ENCODE data around the gene WDR7. TPM values are rescaled to one million over a fixed set of nuclear protein-coding genes. Genes with fewer than 3 reads are reported as not detected.

The WDR7 gene
- total RNA-seq, 2 experiments from 2014 or later, result 39.7 to 44.2 TPM

- DNase-seq, result no peak
- no peak overlapping the region for H3K4me3 Mint-ChIP-seq
- no peak overlapping the region for H3K27ac Mint-ChIP-seq
- H3K4me1 Mint-ChIP-seq (ENCODE audit: low read depth), result peaks cover 24% of the 10 kb centered on the region
- ATAC-seq, result no peak
- H3K36me3 Mint-ChIP-seq (ENCODE audit: low read depth), result no peaks in the 10 kb centered on the region
- no peaks in the 10 kb centered on the region for H3K9me3 Mint-ChIP-seq (ENCODE audit: insufficient read depth)
- CTCF ChIA-PET, result no interaction called here
- H3K27me3 Mint-ChIP-seq (ENCODE audit: low read depth), result no peaks in the 10 kb centered on the region
- POLR2A ChIA-PET, result interaction anchor here (0.7 kb wide), 1 partner anchor 62 kb away, joined by 3 read pairs; no protein-coding TSS in a partner anchor
Measured at GRCh38 chr18:57014772-57015413, 363.7 kb downstream of the WDR7 start.

- no peak overlapping the region for H3K4me3 Mint-ChIP-seq
- no peaks in the 10 kb centered on the region for H3K27me3 Mint-ChIP-seq (ENCODE audit: low read depth)
- DNase-seq (no peak), ATAC-seq (no peak)
- H3K4me1 Mint-ChIP-seq (ENCODE audit: low read depth), result peaks cover 24% of the 10 kb centered on the region
- H3K9me3 Mint-ChIP-seq (ENCODE audit: insufficient read depth), result no peaks in the 10 kb centered on the region
- POLR2A ChIA-PET, result no interaction called here
- CTCF ChIA-PET, result no interaction called here
- H3K27ac Mint-ChIP-seq, result no peak overlapping the region
- H3K36me3 Mint-ChIP-seq (ENCODE audit: low read depth), result no peaks in the 10 kb centered on the region
Measured at GRCh38 chr18:57015451-57015850, 364.3 kb downstream of the WDR7 start.

GRCh38 chr18:57018845-57019244 lies 367.7 kb downstream of the WDR7 start:
- H3K36me3 Mint-ChIP-seq (ENCODE audit: low read depth), result peaks cover 8% of the 10 kb centered on the region
- H3K4me3 Mint-ChIP-seq, result no peak overlapping the region
- ChIA-PET CTCF (no interaction called here), POLR2A (no interaction called here)
- peaks cover 24% of the 10 kb centered on the region for H3K4me1 Mint-ChIP-seq (ENCODE audit: low read depth)
- no peaks in the 10 kb centered on the region for H3K9me3 Mint-ChIP-seq (ENCODE audit: insufficient read depth)
- no peak overlapping the region for H3K27ac Mint-ChIP-seq
- H3K27me3 Mint-ChIP-seq (ENCODE audit: low read depth), result no peaks in the 10 kb centered on the region
- DNase-seq (no peak), ATAC-seq (no peak)

- ChIA-PET POLR2A (no interaction called here), CTCF (no interaction called here)
- no peak for ATAC-seq
- Mint-ChIP-seq H3K9me3 (ENCODE audit: insufficient read depth) (no peaks in the 10 kb centered on the region), H3K4me1 (ENCODE audit: low read depth) (peaks cover 5% of the 10 kb centered on the region), H3K27me3 (ENCODE audit: low read depth) (no peaks in the 10 kb centered on the region), H3K36me3 (ENCODE audit: low read depth) (peaks cover 12% of the 10 kb centered on the region), H3K4me3 (no peak overlapping the region), H3K27ac (no peak overlapping the region)
- DNase-seq, result no peak
Measured at GRCh38 chr18:57022716-57023115, 371.6 kb downstream of the WDR7 start.

GRCh38 chr18:57023275-57023882 lies 372.2 kb downstream of the WDR7 start:
- CTCF ChIA-PET, result no interaction called here
- Mint-ChIP-seq H3K36me3 (ENCODE audit: low read depth) (peaks cover 15% of the 10 kb centered on the region), H3K27ac (no peak overlapping the region), H3K9me3 (ENCODE audit: insufficient read depth) (no peaks in the 10 kb centered on the region), H3K4me1 (ENCODE audit: low read depth) (no peaks in the 10 kb centered on the region), H3K27me3 (ENCODE audit: low read depth) (no peaks in the 10 kb centered on the region), H3K4me3 (no peak overlapping the region)
- DNase-seq (no peak), ATAC-seq (no peak)
- POLR2A ChIA-PET, result no interaction called here

GRCh38 chr18:57025540-57025939 lies 374.4 kb downstream of the WDR7 start:
- DNase-seq (no peak), ATAC-seq (no peak)
- Mint-ChIP-seq H3K4me3 (no peak overlapping the region), H3K36me3 (ENCODE audit: low read depth) (peaks cover 21% of the 10 kb centered on the region), H3K4me1 (ENCODE audit: low read depth) (no peaks in the 10 kb centered on the region), H3K27ac (no peak overlapping the region), H3K27me3 (ENCODE audit: low read depth) (no peaks in the 10 kb centered on the region), H3K9me3 (ENCODE audit: insufficient read depth) (no peaks in the 10 kb centered on the region)
- CTCF ChIA-PET, result interaction anchor here (0.9 kb wide), 1 partner anchor 8 kb away, joined by 3 read pairs; no protein-coding TSS in a partner anchor
- POLR2A ChIA-PET, result no interaction called here

GRCh38 chr18:57026316-57026715 lies 375.2 kb downstream of the WDR7 start:
- Mint-ChIP-seq H3K4me3 (no peak overlapping the region), H3K9me3 (ENCODE audit: insufficient read depth) (no peaks in the 10 kb centered on the region), H3K27me3 (ENCODE audit: low read depth) (no peaks in the 10 kb centered on the region), H3K4me1 (ENCODE audit: low read depth) (no peaks in the 10 kb centered on the region), H3K36me3 (ENCODE audit: low read depth) (peaks cover 22% of the 10 kb centered on the region), H3K27ac (no peak overlapping the region)
- ChIA-PET CTCF (no interaction called here), POLR2A (no interaction called here)
- DNase-seq (no peak), ATAC-seq (no peak)

GRCh38 chr18:57027190-57027708 lies 376.1 kb downstream of the WDR7 start:
- Mint-ChIP-seq H3K27ac (no peak overlapping the region), H3K27me3 (ENCODE audit: low read depth) (no peaks in the 10 kb centered on the region), H3K9me3 (ENCODE audit: insufficient read depth) (no peaks in the 10 kb centered on the region), H3K4me1 (ENCODE audit: low read depth) (no peaks in the 10 kb centered on the region), H3K4me3 (no peak overlapping the region), H3K36me3 (ENCODE audit: low read depth) (peaks cover 21% of the 10 kb centered on the region)
- DNase-seq (no peak), ATAC-seq (no peak)
- ChIA-PET POLR2A (no interaction called here), CTCF (no interaction called here)

GRCh38 chr18:57029761-57030160 lies 378.6 kb downstream of the WDR7 start:
- ChIA-PET POLR2A (no interaction called here), CTCF (no interaction called here)
- H3K9me3 Mint-ChIP-seq (ENCODE audit: insufficient read depth), result no peaks in the 10 kb centered on the region
- peaks cover 22% of the 10 kb centered on the region for H3K36me3 Mint-ChIP-seq (ENCODE audit: low read depth)
- H3K4me1 Mint-ChIP-seq (ENCODE audit: low read depth), result no peaks in the 10 kb centered on the region
- no peak overlapping the region for H3K4me3 Mint-ChIP-seq
- ATAC-seq (no peak), DNase-seq (no peak)
- H3K27ac Mint-ChIP-seq, result no peak overlapping the region
- H3K27me3 Mint-ChIP-seq (ENCODE audit: low read depth), result no peaks in the 10 kb centered on the region

GRCh38 chr18:57030417-57030816 lies 379.3 kb downstream of the WDR7 start:
- no peaks in the 10 kb centered on the region for H3K9me3 Mint-ChIP-seq (ENCODE audit: insufficient read depth)
- POLR2A ChIA-PET, result no interaction called here
- H3K4me1 Mint-ChIP-seq (ENCODE audit: low read depth), result no peaks in the 10 kb centered on the region
- peaks cover 22% of the 10 kb centered on the region for H3K36me3 Mint-ChIP-seq (ENCODE audit: low read depth)
- CTCF ChIA-PET, result no interaction called here
- no peak overlapping the region for H3K27ac Mint-ChIP-seq
- H3K4me3 Mint-ChIP-seq, result no peak overlapping the region
- no peak for DNase-seq
- no peaks in the 10 kb centered on the region for H3K27me3 Mint-ChIP-seq (ENCODE audit: low read depth)
- ATAC-seq, result no peak

GRCh38 chr18:57035590-57035989 lies 384.4 kb downstream of the WDR7 start:
- ChIA-PET POLR2A (no interaction called here), CTCF (interaction anchor here (1.3 kb wide), 1 partner anchor 27 kb away, joined by 3 read pairs; no protein-coding TSS in a partner anchor)
- no peak for ATAC-seq
- Mint-ChIP-seq H3K9me3 (ENCODE audit: insufficient read depth) (no peaks in the 10 kb centered on the region), H3K4me3 (no peak overlapping the region), H3K36me3 (ENCODE audit: low read depth) (peaks cover 10% of the 10 kb centered on the region), H3K27ac (no peak overlapping the region), H3K27me3 (ENCODE audit: low read depth) (no peaks in the 10 kb centered on the region), H3K4me1 (ENCODE audit: low read depth) (no peaks in the 10 kb centered on the region)
- DNase-seq, result no peak

- H3K27ac Mint-ChIP-seq, result no peak overlapping the region
- H3K4me3 Mint-ChIP-seq, result no peak overlapping the region
- no peaks in the 10 kb centered on the region for H3K27me3 Mint-ChIP-seq (ENCODE audit: low read depth)
- no peak for DNase-seq
- H3K9me3 Mint-ChIP-seq (ENCODE audit: insufficient read depth), result no peaks in the 10 kb centered on the region
- ATAC-seq, result no peak
- ChIA-PET POLR2A (no interaction called here), CTCF (no interaction called here)
- no peaks in the 10 kb centered on the region for H3K4me1 Mint-ChIP-seq (ENCODE audit: low read depth)
- H3K36me3 Mint-ChIP-seq (ENCODE audit: low read depth), result peaks cover 2% of the 10 kb centered on the region
Measured at GRCh38 chr18:57038395-57038794, 387.2 kb downstream of the WDR7 start.

- ATAC-seq (no peak), DNase-seq (no peak)
- H3K4me1 Mint-ChIP-seq (ENCODE audit: low read depth), result no peaks in the 10 kb centered on the region
- ChIA-PET POLR2A (no interaction called here), CTCF (no interaction called here)
- no peaks in the 10 kb centered on the region for H3K36me3 Mint-ChIP-seq (ENCODE audit: low read depth)
- no peaks in the 10 kb centered on the region for H3K9me3 Mint-ChIP-seq (ENCODE audit: insufficient read depth)
- no peaks in the 10 kb centered on the region for H3K27me3 Mint-ChIP-seq (ENCODE audit: low read depth)
- no peak overlapping the region for H3K27ac Mint-ChIP-seq
- H3K4me3 Mint-ChIP-seq, result no peak overlapping the region
Measured at GRCh38 chr18:57040175-57040574, 389.0 kb downstream of the WDR7 start.
